Chondrocyte (in vitro differentiated cells): ENCODE data around the gene DENND1A. TPM values are rescaled to one million over a fixed set of nuclear protein-coding genes. Genes with fewer than 3 reads are reported as not detected.
A peak's percentile ranks its signal among the peaks of the same experiment; 100 is the strongest.

ENCODE experiments used
- DNase-seq: peaks from one replicate; pipeline ENCODE4 v3.0.0; 2021; ENCODE audit warnings: mixed read lengths, low spot score
- H3K27ac Mint-ChIP-seq: one replicate; pipeline ENCODE4 v1.8.0; 2021; ENCODE audit warnings: mild to moderate bottlenecking, moderate library complexity, mixed read lengths; ENCODE audit not compliant: unreplicated experiment
- H3K27me3 Mint-ChIP-seq: 2 replicates; pipeline ENCODE4 v1.8.0; 2021; ENCODE audit warnings: low read depth, mixed read lengths
- H3K36me3 Mint-ChIP-seq: 2 replicates; pipeline ENCODE4 v1.8.0; 2021; ENCODE audit warnings: low read depth, mixed read lengths
- H3K4me1 Mint-ChIP-seq: 2 replicates; pipeline ENCODE4 v1.8.0; 2021; ENCODE audit warnings: low read depth, mild to moderate bottlenecking, mixed read lengths
- H3K4me3 Mint-ChIP-seq: one replicate; pipeline ENCODE4 v1.8.0; 2021; ENCODE audit warnings: mild to moderate bottlenecking, moderate library complexity, mixed read lengths; ENCODE audit not compliant: unreplicated experiment
- H3K9me3 Mint-ChIP-seq: 2 replicates; pipeline ENCODE4 v1.8.0; 2021; ENCODE audit warnings: low read depth, mixed read lengths
- CTCF ChIP-seq: fragments of 200-600 bp; sonication (generic); IDR thresholded peaks from 2 replicates; pipeline ENCODE4 v1.5.0; 2021; ENCODE audit warnings: antibody characterized with exemption, mild to moderate bottlenecking, moderate library complexity
- total RNA-seq: library from RNA; stranded (reverse); gene quantifications from 3 replicates; pipeline ENCODE4 v1.2.1, GENCODE V29; 2021

The DENND1A gene
- total RNA-seq, 1 donor from 2014 or later = 15.3 TPM

- Mint-ChIP-seq H3K4me3 (peak overlapping the region; percentile 52), H3K27ac (peak overlapping the region; percentile 45)
- DNase-seq = no peak
Observed at GRCh38 chr9:123834889-123835562, 94.9 kb downstream of the DENND1A start.

GRCh38 chr9:123834218-123834888 is 95.6 kb downstream of the DENND1A start:
- H3K4me1 Mint-ChIP-seq = peaks cover 15% of the 10 kb centered on the region
- H3K27ac Mint-ChIP-seq = no peak overlapping the region
- no peak for DNase-seq
- H3K36me3 Mint-ChIP-seq = peaks cover 7% of the 10 kb centered on the region
- H3K4me3 Mint-ChIP-seq = peak overlapping the region; percentile 52
- no peaks in the 10 kb centered on the region for H3K27me3 Mint-ChIP-seq
- H3K9me3 Mint-ChIP-seq = peaks cover 19% of the 10 kb centered on the region
- no peak for TF ChIP-seq CTCF

More at GRCh38 chr9:123834889-123835562, 94.9 kb downstream of the DENND1A start:
- Mint-ChIP-seq H3K27me3 (no peaks in the 10 kb centered on the region), H3K4me1 (peaks cover 15% of the 10 kb centered on the region), H3K9me3 (peaks cover 14% of the 10 kb centered on the region), H3K36me3 (peaks cover 2% of the 10 kb centered on the region)
- TF ChIP-seq CTCF = no peak

GRCh38 chr9:123832858-123833650 is 96.9 kb downstream of the DENND1A start:
- Mint-ChIP-seq H3K27ac (no peak overlapping the region), H3K4me3 (no peak overlapping the region), H3K4me1 (peaks cover 15% of the 10 kb centered on the region), H3K9me3 (peaks cover 32% of the 10 kb centered on the region), H3K27me3 (no peaks in the 10 kb centered on the region), H3K36me3 (peaks cover 18% of the 10 kb centered on the region)
- no peak for DNase-seq
- no peak for TF ChIP-seq CTCF

GRCh38 chr9:123832176-123832575 is 97.8 kb downstream of the DENND1A start:
- H3K4me1 Mint-ChIP-seq = peaks cover 15% of the 10 kb centered on the region
- peaks cover 39% of the 10 kb centered on the region for H3K9me3 Mint-ChIP-seq
- no peak for DNase-seq
- H3K4me3 Mint-ChIP-seq = no peak overlapping the region
- TF ChIP-seq CTCF = no peak
- H3K27me3 Mint-ChIP-seq = no peaks in the 10 kb centered on the region
- no peak overlapping the region for H3K27ac Mint-ChIP-seq
- H3K36me3 Mint-ChIP-seq = peaks cover 23% of the 10 kb centered on the region

GRCh38 chr9:123828449-123828848 is 101.5 kb downstream of the DENND1A start:
- TF ChIP-seq CTCF = no peak
- H3K36me3 Mint-ChIP-seq = peaks cover 27% of the 10 kb centered on the region
- no peak for DNase-seq
- H3K4me1 Mint-ChIP-seq = no peaks in the 10 kb centered on the region
- H3K9me3 Mint-ChIP-seq = peaks cover 39% of the 10 kb centered on the region
- H3K27ac Mint-ChIP-seq = no peak overlapping the region
- no peak overlapping the region for H3K4me3 Mint-ChIP-seq
- no peaks in the 10 kb centered on the region for H3K27me3 Mint-ChIP-seq
